CD4-positive, alpha-beta T cell treated with Interleukin-21 for 1 hour (primary cell): ENCODE results near the gene LHCGR.

Experiments used
- DNase-seq: peaks from one replicate; pipeline ENCODE4 v3.0.0-alpha.2; 2020

LHCGR gene

DNA sequence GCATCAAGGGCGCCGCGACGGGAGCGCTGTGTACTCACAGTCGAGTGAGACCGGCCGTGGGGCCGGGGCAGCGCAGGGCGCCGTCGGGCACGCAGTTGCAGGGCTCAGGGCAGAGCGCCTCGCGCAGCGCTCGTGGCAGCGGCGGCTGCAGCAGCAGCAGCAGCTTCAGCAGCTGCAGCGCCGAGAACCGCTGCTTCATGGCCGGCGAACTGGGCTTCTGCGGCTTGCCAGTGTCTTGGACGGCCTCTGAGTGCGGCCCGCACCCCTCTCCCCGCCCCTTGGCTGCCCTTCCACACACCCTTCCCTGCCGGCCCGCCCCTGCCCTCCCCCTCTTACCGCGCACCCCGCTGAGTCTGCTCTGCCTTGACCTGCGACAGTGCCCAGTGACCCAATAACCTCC lies at the start of gene LHCGR:
LHCGR (minus strand) TSS at position 252 of the 400 bp plus-strand sequence; CDS start at position 199, 53 bp downstream.
- DNase-seq, result no peak

DNA sequence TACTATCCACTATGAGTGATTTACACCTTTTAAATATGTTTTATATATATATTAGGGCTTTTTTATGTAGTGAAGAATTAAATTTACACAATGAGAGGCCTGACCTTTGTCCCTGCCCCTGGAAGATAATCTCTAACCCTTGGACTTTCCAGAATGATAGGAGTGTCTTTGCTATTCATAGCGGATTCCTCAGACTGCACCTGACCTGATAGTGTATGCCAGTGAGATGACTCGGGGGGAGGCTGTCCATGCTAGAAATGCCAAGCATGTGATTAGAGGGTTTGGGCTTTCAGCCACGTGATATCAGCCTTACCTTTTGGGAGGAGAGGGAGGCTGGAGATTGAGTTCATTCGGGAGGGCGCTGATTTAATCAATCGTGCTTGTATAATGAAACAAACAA lies 44.1 kb upstream of the LHCGR start:
- DNase-seq, result no peak

DNA sequence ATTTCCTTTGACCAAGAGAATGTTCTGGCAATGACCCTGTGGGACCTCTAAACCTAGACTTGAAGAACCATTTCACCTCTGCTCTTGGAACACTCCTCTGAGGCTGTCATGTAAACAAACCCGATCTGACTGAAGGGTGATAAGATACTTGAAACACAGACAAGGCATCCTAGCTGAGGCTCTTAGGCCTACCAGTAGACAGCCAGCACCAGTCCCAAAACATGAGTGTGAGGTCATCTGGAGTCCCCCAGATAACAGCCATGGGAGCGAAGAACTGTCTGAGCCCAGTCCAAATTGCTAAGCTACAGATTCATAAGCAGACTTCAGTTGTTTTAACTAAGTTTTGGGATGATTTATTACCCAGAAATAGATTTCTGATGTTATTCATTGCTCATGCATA lies 39.5 kb upstream of the LHCGR start:
- DNase-seq, result no peak

- no peak for DNase-seq
Measured at GRCh38 chr2:48793671-48794070, 38.1 kb upstream of the LHCGR start.

DNA sequence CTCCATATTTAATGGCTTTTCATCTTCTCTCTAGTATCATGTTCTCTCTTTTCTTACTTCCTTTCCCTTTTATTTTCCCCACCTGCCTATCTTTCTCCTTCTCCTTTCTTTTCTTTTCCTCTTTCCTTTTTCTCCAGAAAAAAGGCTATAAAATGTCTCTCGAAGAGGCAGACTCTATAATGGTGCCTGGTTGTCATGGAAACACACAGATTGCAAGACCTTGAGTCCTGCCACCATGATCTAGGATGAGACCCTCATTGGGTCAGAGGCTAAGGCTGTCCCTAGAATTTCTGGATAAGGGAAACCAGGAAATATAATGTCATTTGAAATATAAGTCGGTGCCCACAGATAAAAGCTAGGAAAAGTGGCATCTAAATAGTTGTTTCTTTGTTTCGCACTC lies 36.5 kb upstream of the LHCGR start:
- no peak for DNase-seq

GRCh38 chr2:48790407-48791170 lies 35.1 kb upstream of the LHCGR start:
- DNase-seq, result no peak

- no peak for DNase-seq
Measured at GRCh38 chr2:48787580-48787979, 32.1 kb upstream of the LHCGR start.

- no peak for DNase-seq
Measured at GRCh38 chr2:48781366-48781765, 25.8 kb upstream of the LHCGR start.

- no peak for DNase-seq
Measured at GRCh38 chr2:48779019-48779716, 23.6 kb upstream of the LHCGR start.

DNA sequence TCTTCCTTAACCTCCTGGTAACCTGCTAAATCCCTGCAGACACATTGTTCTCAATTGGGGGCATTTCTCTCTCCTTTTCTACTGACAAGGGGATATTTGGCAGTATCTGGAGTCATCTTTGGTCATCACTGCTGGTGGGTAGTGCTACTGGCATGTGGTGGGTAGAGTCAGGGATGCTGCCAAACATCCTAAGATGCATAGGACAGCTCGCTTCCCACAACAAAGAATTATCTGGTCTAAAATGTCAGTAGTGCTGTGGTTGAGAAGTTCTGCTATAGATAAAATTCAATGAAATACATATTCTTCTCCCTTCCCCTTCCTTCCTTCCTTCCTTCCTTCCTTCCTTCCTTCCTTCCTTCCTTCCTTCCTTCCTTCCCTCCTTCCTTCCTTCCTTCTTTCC lies 18.7 kb upstream of the LHCGR start:
- no peak for DNase-seq

GRCh38 chr2:48771241-48772014 lies 15.9 kb upstream of the LHCGR start:
- no peak for DNase-seq

DNA sequence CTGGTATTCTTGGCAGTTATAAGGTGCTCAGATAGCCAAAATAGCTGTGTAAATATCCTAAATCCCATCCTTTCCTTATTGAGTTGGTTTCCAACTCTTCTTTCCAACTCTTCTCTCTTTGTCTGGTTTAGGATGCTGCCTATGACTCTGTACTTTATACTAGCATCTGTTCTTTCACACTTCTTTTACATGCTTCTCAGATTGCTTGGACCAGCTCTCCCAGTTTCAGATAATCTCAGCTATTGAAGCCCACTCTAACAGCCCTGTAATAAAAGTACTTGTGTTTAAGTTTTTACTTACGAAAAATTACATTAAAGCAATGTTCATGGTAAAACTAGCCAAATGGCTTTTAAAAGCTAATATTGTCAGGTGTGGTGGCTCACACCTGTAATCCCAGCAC lies 14.7 kb upstream of the LHCGR start:
- DNase-seq, result no peak

DNA sequence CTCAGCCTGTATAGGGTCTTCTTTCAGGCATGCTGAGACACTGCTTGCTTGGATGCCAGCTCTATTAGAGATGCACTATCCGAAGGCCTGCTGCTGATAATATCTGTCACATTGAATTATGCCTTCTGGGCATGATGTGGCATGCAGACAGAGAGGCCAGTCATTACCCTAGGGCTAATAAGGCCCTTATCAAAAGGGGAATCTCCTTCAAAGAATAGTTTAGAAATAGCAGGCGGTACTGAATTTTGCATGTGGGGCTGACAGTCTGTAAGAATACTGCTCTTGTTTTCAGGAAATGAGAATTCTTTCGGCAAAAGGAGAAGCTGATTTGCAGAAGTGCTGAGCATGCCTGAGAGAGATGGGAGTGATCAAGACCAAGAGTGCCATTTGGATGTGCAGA lies 13.1 kb upstream of the LHCGR start:
- no peak for DNase-seq

GRCh38 chr2:48767330-48767729 lies 11.8 kb upstream of the LHCGR start:
- no peak for DNase-seq

- DNase-seq, result no peak
Measured at GRCh38 chr2:48760826-48761225, 5.3 kb upstream of the LHCGR start.

GRCh38 chr2:48759682-48760081 lies 4.2 kb upstream of the LHCGR start:
- no peak for DNase-seq

DNA sequence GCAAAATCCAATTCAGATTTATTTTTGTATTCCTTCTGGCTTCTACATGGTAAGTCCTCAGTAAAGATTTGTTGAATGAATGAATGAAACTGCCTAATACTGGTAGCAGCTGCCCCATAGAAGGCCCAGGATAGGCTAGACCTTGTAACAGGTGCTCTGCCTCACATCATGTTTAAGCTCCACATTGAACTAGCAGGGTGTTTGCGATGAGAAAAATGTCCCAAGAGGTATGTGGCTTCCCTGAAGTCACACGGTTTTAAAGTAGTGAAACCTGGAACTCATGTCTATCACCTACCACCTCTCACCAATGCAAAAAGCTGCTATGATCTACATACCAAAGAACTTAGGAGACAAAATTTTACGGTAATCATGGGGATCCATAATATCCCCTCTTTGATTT lies 765 bp upstream of the LHCGR start:
- DNase-seq, result no peak

GRCh38 chr2:48754874-48755273 lies 650 bp downstream of the LHCGR start:
- DNase-seq, result no peak

DNA sequence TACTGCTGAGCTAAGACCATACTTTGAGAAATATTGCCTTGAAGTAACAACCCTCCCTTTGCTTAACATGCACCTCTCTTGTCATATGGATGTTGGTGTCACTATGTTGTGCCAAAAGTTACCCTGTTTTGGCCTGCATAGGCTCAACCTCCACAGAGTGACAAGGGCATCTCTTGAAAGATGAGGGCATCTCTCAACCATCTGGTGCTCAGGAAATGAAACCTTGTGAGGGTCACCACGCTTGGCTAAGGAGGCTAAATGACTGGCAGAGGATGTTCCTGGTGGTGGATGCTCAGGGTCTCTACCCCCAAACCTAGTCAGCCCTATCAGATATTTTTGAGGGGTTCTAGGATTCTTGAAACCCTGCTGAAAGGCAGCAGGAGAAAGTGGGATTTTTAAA lies 2.3 kb downstream of the LHCGR start:
- DNase-seq, result no peak

- no peak for DNase-seq
Measured at GRCh38 chr2:48750128-48750739, 5.3 kb downstream of the LHCGR start.

DNA sequence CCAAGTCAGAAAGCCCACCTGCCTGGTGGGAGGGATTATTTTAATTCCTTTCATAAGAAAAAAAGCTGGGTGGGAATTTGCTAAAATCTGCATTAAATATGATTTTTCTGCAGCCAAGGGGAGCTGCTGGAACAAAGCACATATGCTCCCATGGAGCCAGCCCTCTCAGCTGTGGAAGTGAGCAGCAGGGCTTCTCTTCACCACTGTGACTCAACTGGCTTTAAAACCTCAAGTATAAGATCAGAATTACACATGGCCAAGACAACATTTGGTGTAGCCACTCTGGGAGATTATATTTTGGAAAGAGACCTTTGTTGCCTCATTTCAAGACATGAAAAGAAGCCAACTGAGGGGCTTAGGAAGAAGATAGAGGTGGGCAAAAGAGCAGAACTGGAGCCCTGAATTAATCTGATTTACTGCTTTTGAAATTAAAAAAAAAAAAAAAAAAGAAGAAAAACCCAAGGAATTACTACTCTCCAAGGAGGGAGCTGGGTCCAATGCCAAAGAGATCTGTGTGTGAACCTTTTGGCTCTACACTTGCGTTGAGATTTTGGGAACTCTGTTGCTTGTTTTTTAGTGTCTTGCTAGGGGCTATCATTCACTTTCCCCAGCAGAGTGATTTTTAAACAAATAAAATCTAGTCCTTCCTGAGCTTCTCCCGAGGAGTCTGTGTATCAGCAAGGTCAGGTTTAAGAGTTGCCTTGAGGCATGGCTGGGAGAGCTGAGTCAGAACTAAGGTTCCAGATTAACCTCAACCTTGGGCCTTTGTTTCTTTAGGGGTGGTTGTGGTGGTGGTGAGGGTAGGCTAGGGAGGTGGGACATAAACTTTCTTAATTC lies 6.0 kb downstream of the LHCGR start:
- no peak for DNase-seq

DNA sequence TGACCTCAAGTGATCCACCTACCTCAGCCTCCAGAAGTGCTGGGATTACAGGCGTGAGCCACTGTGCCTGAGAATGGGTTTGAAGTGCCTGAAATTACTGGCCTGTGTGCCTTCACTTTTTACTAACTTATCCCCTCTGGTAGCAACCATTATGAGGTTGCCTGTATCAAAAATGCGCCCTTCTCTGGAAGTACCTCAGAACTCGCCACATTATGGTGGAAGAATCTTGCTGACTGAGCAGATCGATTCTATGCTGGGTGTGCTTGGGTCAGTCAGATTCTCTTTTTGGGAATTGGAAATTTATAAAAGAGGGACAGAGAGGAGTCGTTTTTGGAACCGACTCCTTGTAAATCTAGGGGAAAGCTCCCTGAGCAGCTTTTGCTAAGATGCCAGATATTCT lies 8.2 kb downstream of the LHCGR start:
- DNase-seq, result no peak
